HG02970 (cell line): ENCODE results near the gene ADAMTS14.

ENCODE experiments used
- ATAC-seq: cut with Tn5 transposase; IDR thresholded peaks from one replicate; pipeline ENCODE4 v1.9.1; 2021; ENCODE audit warnings: mild to moderate bottlenecking, moderate library complexity, moderate number of reproducible peaks; ENCODE audit not compliant: unreplicated experiment, low FRiP score

Gene ADAMTS14

DNA sequence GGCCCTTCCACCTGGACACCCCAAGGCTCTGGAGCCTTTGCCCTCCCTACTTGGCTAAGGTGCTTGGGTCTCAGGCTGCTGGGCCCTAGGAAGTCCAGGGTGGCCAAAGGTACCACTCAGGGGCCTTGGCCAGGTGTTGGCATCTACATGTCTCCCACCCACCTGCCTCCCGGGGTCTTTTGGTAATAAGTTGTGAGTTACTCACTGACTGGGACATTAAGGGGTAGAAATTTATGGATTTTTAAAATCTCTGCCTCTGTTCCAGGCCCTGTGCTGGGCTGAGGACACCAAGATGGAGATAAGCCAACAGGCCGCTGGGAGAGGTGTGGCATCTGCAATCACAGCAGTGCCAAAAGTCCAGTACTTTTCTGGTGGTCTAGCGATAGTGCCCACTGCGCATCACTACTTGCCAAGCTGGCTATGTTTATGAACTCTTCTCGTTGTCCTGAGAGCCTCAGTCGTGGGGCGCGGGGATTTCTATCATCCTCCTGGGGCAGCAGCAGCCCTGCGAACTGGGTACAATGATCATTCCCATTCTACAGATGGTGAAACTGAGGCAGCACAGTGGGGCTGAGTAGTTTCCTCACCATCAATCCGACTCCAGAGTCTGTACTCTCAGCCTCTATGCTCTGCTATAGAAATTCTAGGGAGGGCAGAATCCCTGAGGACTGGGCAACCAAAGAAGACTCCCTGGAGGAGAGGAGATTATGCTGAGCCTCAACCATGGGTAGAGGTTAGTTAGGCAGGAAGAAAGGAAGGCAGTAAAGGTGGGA is 76.7 kb downstream of the ADAMTS14 start:
- no peak for ATAC-seq

- no peak for ATAC-seq
Observed at GRCh38 chr10:70749756-70750155, 77.5 kb downstream of the ADAMTS14 start.

- no peak for ATAC-seq
Observed at GRCh38 chr10:70750156-70750703, 77.9 kb downstream of the ADAMTS14 start.

DNA sequence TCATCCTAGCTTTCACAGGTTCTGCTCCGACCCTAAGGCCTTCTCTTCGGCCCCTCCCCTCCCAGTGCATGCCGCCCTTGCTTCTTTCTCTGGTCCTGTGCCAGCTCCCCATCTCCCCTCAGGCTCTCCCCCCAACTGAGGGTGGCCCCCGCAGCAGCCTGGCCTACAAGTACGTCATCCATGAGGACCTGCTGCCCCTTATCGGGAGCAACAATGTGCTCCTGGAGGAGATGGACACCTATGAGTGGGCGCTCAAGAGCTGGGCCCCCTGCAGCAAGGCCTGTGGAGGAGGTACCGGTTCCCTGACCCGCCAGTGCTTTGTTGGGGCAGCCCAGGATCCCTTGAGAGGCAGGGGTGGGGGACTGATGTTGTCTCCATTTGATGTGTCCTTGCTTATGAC is 79.0 kb downstream of the ADAMTS14 start:
- no peak for ATAC-seq

DNA sequence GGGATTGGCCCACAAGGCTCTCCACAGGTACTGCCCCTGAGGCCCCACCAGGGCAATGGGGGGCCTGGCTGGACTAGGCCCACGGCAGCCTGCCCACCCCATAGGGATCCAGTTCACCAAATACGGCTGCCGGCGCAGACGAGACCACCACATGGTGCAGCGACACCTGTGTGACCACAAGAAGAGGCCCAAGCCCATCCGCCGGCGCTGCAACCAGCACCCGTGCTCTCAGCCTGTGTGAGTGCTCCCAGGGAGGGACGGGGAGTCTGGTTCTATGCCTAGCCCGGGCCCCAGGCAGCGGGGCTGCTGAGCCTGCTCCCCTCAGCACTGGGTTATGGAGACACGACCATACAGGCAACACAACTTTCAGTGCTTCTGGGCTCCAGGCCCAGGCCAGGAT is 79.7 kb downstream of the ADAMTS14 start:
- no peak for ATAC-seq

- ATAC-seq, result no peak
Observed at GRCh38 chr10:70752571-70752970, 80.3 kb downstream of the ADAMTS14 start.

DNA sequence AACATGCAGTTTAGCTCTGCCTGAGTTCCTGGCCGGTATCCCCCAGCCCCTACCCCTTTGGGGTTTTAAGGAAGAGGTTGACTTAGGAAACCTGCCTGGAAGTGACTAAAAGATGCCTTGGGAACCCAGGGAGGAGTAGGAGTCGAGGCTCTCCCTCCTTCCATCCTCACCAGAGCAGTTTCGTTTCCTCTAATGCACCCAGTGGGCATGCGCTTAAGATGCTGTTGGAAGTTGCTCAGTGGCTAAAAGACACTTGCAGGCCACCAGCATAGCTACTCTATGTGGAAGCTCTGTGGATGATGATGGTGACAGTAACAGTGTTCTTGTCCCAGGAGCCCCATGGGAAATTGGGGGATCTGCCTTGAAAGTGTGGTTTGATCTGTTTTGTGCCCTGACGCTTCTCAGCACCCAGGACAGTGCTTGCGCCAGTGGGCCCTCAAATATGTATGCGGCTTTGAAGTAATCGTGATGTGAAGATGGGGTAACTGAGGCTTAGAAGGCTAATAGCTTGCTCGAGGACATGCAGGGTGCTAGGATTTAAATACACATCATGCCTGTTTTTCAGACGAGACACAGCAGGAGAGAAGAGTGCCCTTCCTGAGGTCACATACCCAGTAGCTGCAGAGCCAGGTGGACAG is 80.8 kb downstream of the ADAMTS14 start:
- ATAC-seq, result no peak

DNA sequence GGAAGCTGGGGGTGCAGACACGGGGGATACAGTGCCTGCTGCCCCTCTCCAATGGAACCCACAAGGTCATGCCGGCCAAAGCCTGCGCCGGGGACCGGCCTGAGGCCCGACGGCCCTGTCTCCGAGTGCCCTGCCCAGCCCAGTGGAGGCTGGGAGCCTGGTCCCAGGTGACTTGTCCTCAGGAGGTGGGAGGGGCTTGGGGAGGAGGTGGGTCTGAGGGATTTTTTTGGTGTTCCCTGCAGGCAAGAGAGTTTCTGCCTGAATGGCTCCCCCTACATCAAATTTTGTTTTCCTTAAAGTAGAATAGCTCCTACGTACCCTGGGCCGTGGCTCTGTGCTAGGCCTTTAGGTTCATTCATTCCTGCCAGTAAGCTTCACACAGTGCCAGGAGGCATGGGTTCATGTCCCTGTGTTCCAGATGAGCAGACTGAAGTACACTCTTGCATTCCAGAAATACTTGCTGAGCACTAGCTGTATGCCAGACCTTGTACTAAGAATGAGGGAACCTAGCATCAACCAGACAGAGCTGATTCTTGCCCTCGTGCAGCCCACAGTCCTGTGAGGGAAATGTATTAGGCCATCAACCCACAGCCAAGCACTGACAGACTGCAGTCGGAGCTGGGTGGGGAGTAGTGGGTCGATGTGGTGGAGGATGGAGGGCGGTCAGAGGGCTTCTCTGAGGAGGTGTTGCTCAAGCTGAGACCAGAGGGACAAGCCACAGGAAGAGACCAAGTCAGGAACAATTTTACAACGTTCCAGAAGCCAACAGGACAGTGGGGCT is 81.7 kb downstream of the ADAMTS14 start:
- no peak for ATAC-seq

GRCh38 chr10:70756700-70757360 is 84.5 kb downstream of the ADAMTS14 start:
- ATAC-seq, result no peak

DNA sequence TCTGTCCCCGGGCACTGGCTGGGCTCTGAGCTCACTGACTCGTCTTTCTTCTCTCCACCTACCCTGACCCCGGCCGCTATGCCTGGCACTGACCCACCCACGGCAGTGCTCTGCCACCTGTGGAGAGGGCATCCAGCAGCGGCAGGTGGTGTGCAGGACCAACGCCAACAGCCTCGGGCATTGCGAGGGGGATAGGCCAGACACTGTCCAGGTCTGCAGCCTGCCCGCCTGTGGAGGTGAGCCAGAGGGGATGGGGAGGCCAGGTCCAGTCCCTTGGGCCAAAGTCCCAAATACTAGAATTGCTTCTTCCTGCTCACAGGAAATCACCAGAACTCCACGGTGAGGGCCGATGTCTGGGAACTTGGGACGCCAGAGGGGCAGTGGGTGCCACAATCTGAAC is 85.5 kb downstream of the ADAMTS14 start:
- ATAC-seq, result no peak

DNA sequence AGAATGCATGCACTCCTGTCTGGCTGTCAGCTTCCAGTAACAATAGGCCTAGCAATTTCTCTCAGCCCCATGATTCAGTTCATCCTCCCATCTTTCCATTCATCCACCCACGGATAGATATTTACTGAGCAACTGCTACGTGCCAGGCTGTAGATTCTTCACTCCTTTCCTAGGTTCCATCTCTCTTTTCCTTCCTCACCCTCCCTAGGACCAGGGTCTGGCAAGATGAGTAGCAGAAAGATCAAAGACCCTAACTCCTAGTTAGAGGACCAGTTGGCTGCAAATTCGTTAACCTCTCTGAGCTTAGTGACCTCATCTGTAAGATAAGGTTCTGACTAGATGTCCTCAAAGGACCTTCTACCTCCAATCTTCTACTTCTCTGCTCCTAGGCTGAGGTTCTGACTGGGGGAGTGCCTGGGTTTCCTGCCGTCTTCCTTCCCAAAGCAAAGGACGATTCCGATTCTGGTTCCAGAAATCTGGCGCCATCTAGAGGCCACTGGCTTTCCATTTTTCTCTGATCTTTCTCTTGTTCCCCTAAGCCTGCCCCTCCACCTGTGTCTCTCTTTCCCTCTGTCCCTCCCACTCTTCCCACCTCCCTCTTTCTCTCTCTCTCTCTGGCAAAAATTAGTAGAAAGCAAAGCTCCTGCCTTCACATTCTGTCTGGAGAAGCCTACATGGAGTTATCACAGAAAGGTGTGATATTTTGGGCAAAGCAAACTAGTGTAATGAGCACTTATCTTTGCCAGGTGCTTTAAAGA is 86.6 kb downstream of the ADAMTS14 start:
- ATAC-seq, result no peak

DNA sequence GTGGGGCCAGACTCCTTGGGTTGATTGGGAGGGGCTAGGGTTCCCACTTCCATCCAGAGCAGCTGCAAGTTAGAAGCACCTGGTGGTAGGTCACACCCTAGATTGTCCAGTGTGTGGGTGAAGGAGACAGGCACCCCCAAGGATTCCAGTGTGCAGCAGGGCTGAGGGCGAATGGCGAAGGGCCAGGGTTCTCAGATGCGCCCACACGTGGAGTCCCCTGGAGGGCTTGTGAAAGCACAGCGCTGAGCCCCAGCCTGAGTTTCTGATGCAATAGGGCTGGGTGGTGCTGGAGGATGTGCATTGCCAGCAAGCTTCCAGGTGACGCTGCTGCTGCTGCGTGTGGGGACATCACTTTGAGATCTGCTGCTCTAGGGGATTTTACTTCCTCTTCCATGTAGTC is 87.5 kb downstream of the ADAMTS14 start:
- no peak for ATAC-seq

DNA sequence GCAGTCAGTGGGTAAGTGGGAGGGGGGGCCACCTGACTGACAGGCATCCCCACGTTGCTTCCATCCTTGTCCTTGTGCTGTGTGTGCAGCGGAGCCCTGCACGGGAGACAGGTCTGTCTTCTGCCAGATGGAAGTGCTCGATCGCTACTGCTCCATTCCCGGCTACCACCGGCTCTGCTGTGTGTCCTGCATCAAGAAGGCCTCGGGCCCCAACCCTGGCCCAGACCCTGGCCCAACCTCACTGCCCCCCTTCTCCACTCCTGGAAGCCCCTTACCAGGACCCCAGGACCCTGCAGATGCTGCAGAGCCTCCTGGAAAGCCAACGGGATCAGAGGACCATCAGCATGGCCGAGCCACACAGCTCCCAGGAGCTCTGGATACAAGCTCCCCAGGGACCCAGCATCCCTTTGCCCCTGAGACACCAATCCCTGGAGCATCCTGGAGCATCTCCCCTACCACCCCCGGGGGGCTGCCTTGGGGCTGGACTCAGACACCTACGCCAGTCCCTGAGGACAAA is 88.0 kb downstream of the ADAMTS14 start:
- ATAC-seq, result no peak

- no peak for ATAC-seq
Observed at GRCh38 chr10:70761031-70761601, 88.8 kb downstream of the ADAMTS14 start.

GRCh38 chr10:70761727-70762350 is 89.5 kb downstream of the ADAMTS14 start:
- ATAC-seq, result no peak

GRCh38 chr10:70762441-70763175 is 90.3 kb downstream of the ADAMTS14 start:
- no peak for ATAC-seq

DNA sequence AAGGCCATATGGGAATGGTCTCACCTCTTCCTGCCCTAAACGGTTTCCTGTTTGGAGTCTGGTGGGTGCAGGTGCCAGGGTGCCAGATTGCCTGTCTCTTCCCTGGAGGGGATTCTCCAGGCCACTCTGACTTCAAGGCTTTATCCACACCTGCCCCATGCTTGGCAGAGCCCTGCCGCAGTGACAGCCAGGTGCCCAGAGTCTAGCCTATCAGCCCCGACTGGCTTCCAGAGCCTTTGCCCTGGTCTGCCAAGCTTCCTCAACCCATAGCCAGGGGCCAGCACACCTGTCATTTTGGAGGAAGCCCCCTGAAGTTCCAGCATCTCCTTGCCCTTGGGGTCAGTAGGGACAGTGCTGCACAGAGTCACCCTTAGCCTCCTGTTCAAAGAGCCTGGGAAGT is 91.3 kb downstream of the ADAMTS14 start:
- ATAC-seq, result no peak
